ENCODE results near the gene PPP6R2.

Gene PPP6R2

GRCh38 chr22:50342651-50343540 lies at the start of gene PPP6R2:
PPP6R2 (plus strand) TSS chr22:50343327; CDS start chr22:50393909, 50,582 bp downstream.
- peak; percentile 91 to 95 for DNase-seq (ENCODE audit: low read depth in 2 of 2)

GRCh38 chr22:50293441-50294318 lies 49.4 kb upstream of the PPP6R2 start:
- DNase-seq (ENCODE audit: low read depth in 2 of 2) = no peak

GRCh38 chr22:50294319-50294656 lies 48.8 kb upstream of the PPP6R2 start:
- no peak for DNase-seq (ENCODE audit: low read depth in 2 of 2)

- no peak for DNase-seq (ENCODE audit: low read depth in 2 of 2)
Measured at GRCh38 chr22:50296658-50297490, 46.3 kb upstream of the PPP6R2 start.

- DNase-seq (ENCODE audit: low read depth in 2 of 2) = no peak
Measured at GRCh38 chr22:50297510-50298265, 45.4 kb upstream of the PPP6R2 start.

GRCh38 chr22:50298266-50298637 lies 44.9 kb upstream of the PPP6R2 start:
- DNase-seq (ENCODE audit: low read depth in 2 of 2) = no peak

GRCh38 chr22:50298937-50299784 lies 44.0 kb upstream of the PPP6R2 start:
- no peak for DNase-seq (ENCODE audit: low read depth in 2 of 2)

GRCh38 chr22:50299785-50300619 lies 43.1 kb upstream of the PPP6R2 start:
- no peak for DNase-seq (ENCODE audit: low read depth in 2 of 2)

GRCh38 chr22:50300620-50301257 lies 42.4 kb upstream of the PPP6R2 start:
- DNase-seq (ENCODE audit: low read depth in 2 of 2) = no peak

GRCh38 chr22:50301581-50301991 lies 41.5 kb upstream of the PPP6R2 start:
- DNase-seq (ENCODE audit: low read depth in 2 of 2) = no peak

- no peak for DNase-seq (ENCODE audit: low read depth in 2 of 2)
Measured at GRCh38 chr22:50302041-50302541, 41.0 kb upstream of the PPP6R2 start.

GRCh38 chr22:50302564-50302963 lies 40.6 kb upstream of the PPP6R2 start:
- DNase-seq (ENCODE audit: low read depth in 2 of 2) = no peak

- no peak for DNase-seq (ENCODE audit: low read depth in 2 of 2)
Measured at GRCh38 chr22:50303515-50303847, 39.6 kb upstream of the PPP6R2 start.

- DNase-seq (ENCODE audit: low read depth in 2 of 2) = no peak
Measured at GRCh38 chr22:50303848-50304527, 39.1 kb upstream of the PPP6R2 start.

GRCh38 chr22:50304528-50305392 lies 38.4 kb upstream of the PPP6R2 start:
- no peak for DNase-seq (ENCODE audit: low read depth in 2 of 2)

GRCh38 chr22:50305393-50305922 lies 37.7 kb upstream of the PPP6R2 start:
- no peak for DNase-seq (ENCODE audit: low read depth in 2 of 2)
